ELR (cell line): ENCODE results near the gene MYO7A.

Experiments
- DNase-seq: peaks from one replicate; pipeline ENCODE4 v3.0.0-alpha.2; 2015; ENCODE audit warnings: low read depth

MYO7A gene

DNA sequence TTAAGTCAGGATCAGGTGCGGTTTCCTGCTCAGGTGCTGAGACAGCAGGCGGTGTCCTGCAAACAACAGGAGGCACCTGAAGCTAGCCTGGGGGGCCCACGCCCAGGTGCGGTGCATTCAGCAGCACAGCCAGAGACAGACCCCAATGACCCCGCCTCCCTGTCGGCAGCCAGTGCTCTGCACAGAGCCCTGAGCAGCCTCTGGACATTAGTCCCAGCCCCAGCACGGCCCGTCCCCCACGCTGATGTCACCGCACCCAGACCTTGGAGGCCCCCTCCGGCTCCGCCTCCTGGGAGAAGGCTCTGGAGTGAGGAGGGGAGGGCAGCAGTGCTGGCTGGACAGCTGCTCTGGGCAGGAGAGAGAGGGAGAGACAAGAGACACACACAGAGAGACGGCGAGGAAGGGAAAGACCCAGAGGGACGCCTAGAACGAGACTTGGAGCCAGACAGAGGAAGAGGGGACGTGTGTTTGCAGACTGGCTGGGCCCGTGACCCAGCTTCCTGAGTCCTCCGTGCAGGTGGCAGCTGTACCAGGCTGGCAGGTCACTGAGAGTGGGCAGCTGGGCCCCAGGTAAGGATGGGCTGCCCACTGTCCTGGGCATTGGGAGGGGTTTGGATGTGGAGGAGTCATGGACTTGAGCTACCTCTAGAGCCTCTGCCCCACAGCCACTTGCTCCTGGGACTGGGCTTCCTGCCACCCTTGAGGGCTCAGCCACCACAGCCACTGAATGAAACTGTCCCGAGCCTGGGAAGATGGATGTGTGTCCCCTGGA, at the start of gene MYO7A:
Gene MYO7A (plus strand): TSS at position 327 of the 772 bp plus-strand sequence. CDS start 2,389 bp downstream, outside the sequence.
- DNase-seq: peak; percentile 34

DNA sequence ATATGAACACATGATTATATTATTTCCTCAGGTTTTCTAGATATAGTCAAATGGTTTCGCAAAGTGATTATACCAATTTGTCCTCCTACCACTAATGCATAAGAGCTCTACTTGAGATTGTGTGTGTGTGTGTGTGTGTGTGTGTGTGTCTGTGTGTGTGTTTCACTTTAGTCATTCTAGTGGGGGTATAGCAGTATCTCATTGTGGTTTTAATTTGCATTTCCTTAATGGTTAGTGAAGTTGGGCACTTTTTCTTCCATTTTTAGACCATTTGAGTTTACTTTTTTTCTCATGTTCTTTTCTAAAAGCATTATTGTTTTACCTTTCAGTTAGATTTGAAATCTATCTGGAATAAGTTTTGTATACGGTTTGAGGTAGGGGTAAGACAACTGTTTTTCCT, 48.4 kb upstream of the MYO7A start:
- no peak for DNase-seq

DNA sequence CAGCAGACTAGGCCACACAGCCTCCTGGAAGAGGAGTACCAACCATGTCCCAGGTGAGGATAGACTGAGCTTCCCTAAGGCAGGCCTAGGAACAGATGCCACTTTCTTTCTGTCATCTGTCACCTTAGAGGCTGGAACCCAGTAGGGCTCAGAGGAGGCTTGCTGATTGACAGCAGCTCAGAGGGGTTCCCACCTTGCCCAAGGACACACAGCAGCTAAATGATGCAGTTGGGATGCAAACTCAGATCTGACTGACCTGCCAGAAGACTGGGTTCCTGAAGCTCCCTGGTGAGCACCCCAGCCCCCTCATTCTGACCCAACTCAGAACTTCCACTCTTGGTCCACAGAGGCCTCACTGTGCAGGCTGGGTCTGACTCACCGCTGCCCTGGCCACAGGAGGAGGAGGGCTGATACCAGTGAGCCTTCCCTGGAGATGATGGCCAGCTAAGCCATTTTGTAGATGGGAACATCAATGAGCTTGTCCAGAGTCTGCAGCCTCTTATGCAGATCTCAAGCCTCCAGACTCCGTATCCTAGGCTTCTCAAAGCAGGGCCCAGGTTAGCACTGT, 47.3 kb upstream of the MYO7A start:
- peak; percentile 58 for DNase-seq

DNA sequence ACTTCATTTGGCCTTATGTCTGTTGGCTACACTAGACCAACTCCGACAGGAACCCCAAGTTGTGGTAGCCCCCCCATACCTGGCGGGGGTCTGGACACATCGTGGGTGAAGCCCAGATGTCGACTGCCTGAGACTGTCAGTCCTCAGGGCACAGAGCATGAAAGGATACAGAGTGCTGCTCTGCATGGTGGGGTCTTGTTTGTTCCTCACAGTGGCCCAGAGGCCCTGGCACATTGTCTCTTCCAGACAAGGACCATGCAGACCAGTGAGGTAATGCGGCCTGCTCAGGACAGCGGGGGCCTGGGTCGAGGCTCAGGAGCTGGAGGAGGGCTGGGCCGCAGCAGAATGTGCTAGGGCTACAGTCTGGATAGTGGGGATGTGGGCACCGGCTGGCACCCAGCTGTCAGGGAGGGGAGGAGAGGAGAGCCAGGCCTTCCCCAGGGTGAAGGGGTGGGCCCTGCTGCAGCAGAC, 46.6 kb upstream of the MYO7A start:
- DNase-seq: no peak

DNA sequence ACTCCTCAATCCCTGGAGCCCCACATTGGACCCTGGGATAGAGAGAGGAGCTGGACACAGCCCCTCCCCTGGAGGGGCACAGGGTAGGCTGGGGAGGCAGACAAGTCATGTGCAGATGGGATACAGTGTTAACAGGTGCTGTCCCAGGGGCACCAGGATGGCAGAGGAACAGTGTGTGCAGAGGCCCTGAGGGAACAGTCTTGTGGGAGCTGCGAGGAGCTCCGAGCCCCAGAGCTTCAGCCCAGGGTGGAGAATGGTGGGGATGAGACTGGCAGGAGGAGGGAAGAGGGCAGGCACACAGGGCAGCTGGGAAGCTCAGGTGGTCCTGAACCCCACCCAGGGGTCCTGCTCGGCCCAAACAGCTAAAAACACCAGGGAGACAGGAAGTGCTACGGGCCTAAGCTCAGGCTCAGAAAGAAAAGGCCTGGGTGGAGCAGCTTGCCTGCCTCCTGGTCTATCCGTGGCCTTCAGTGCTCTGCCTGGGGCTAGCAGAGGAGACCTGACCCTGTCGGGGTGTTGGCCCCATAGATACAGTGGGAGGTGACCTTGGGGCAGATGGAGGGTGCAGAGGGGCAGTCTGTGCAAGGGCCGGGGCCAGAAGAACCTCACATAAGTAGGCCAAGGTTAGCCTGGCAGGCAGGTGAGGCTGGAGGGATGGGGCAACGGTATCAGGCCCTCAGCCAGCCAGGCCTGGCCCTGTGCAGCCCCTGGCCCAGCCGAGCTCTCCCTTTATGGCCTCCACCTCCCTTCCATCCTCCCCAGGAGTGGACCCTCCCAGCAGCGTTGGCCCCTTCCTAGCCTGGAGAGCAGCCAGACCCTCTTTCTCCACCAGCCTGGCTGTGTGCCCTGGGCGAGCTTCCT, 45.8 kb upstream of the MYO7A start:
- DNase-seq: no peak

DNA sequence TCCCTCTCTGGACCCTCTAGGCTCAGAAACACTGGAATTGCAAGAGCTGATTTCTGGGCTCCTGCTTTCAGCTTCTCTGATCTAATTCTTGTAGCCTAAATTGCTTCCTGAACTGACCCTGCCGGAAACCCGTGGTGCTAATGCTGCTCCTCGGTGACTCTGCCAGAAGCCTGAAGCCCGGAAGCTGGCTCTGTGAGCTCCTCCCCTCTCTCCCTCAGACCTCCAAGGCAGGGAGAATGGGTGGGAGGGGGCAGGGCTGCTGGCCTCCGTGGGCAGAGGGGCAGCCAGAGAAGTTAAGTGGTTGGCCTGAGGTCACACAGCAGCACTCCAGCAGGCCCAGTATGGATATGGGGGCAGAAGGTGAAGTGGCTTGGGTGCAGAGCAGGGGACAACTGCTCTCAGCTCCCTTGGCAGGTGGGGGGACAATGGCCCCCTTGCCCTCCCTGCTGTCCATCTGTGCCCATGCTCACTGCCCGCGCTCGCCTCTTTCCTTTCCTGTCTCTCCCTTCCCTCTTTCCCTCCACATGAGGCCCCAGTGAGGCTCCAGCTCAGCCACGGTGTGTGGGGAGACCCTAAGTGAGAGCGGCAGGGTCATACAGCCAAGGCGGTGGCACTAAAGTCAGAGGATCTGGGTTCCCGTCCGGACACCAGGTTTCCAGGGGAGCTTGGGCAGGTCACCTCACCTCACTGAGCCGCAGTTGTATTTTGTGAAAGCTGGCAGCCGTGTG, 45.0 kb upstream of the MYO7A start:
- no peak for DNase-seq

DNA sequence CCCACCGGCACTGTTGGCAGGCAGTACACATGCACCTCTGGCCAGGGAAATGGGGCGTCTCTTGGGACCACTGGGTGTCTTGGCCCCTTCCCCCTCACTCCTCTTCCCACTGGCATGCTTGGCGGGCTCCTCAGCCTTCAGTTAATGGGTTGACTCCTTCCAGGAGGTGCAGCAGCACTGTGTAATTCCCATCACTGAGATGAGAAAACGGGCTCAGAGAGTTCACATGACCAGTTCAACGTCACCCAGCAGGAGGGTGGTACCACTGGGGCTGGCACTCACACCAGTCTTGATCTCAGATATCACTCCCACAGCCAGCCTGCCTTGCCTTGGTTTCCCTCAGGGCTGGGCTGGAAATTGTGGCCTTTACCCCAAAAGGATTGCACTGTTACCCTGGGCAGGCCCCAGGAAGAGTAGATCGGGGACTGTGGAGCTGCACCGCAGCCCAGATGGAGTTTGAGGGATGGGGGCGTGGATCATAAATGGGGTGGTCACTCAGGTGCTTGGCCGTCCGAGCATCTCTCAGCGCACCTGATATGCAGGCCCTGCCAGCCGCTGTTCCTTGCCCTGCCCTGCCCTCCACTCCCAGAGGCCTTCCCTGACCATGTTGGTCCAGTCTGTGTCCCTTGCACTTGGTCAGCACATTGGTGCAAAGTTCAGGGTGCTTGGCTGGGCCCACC, 44.3 kb upstream of the MYO7A start:
- DNase-seq: no peak

DNA sequence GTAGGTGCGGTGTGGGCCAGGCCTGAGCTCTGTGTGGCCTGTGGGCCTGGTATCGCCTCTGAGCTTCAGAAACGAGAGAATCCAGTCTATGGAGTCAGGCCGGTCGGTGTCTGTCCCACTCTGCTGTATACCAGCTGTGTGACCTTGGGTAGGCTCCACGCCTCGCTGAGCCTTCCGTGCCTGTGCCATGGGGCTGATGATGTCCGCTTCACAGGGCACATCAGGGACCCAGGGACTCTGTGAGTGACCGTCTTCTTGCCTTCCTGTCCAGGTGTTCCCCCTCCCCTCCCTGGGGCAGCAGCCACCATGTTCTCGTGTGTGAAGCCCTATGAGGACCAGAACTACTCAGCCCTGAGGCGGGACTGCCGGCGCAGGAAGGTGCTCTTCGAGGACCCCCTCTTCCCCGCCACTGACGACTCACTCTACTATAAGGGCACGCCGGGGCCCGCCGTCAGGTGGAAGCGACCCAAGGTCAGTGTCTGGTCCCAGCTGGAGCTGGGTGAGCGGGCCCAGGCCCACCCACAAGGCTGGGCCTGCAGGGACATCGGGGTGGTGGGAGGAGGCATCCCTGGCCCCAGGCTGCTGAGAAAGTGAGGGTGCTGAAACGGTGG, 43.4 kb upstream of the MYO7A start:
- no peak for DNase-seq

DNA sequence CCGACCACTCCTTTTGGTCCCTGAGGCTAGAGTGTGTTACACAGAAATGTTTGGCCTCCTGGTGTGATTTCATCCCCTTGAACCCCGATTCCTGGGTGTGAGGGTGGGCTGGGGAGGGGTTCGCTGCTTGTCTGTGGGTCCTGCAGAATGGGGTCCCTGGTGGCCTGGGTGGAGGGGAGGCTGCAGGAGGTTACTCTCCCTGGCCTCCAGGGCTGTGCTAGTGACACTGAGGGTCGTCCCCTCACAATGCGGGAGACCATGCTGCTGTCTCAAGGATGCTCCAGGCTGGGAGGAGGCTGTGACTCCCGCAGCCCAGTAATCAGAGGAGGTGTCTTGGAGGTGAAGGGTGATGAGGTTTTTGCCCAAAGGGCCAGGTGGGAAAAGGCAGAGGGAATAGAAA, 42.4 kb upstream of the MYO7A start:
- no peak for DNase-seq

DNA sequence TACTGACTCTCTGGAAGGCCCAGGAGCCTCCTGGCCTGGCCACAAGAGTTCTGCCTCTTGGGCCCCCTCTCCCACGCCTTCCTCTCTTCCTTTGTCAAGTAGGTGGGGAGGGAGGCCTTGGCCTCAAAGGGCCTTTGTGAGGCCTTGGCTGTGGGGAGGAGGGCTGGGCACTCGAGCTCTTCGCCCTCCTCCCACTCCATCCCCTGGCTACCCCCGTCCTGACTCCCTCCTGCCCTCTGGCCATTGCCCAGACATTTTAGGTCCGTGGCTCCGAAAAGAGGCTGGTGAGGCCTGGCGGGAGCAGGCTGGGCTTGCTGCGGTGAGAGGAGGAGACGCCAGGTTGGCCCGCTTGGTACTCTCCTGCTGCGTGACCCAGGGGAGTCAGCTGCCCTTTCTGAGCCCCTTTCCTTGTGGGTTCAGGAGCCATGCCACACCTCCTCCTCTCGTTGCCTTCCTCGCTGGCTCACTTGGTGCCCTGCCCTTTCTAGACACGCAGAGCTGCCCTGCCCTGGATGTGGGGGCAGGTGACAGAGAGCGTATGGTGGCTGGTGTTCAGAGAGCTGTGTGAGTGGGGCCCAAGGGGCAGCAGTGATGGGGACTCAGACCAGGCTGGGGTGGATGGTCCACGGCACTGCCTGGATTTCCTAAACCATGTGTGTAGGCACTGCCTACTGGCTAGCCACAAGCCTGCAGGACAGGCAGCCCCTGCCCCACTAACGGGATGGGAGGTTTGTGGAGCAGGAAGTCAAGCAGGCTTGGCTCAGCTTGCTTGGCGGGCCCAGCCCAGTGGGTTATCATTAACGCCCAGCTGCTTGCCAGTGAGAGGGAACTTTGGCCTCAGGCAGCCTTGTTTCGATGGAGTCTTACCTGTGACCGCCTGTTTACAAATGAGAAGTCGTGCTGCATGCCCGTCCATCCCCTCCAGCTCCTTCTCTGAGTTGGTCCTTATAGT, 41.2 kb upstream of the MYO7A start:
- DNase-seq: no peak

DNA sequence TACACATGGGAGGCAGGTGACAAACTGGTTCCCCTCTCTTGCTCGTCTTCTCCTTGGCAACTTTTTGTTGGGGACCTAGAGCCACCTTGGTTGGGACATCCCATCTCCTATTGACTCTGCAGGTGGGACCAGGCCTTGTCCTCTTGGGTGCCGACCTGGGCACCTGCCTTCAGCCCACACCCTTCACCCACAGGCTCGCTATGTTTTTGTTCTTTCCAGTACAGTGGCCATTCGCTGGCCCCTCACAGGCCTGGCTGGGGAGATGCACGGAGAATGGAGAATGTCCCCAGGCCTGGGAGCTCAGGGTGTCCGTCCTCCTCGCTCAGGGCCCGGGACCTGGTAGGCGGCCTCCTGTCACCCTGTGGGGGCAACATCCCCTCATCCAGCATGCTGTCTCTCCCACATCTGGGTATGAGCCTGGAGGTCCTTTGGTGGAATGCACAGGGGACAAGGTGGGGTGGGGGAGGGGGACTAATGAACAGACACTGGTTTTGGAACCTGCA, 40.3 kb upstream of the MYO7A start:
- no peak for DNase-seq

DNA sequence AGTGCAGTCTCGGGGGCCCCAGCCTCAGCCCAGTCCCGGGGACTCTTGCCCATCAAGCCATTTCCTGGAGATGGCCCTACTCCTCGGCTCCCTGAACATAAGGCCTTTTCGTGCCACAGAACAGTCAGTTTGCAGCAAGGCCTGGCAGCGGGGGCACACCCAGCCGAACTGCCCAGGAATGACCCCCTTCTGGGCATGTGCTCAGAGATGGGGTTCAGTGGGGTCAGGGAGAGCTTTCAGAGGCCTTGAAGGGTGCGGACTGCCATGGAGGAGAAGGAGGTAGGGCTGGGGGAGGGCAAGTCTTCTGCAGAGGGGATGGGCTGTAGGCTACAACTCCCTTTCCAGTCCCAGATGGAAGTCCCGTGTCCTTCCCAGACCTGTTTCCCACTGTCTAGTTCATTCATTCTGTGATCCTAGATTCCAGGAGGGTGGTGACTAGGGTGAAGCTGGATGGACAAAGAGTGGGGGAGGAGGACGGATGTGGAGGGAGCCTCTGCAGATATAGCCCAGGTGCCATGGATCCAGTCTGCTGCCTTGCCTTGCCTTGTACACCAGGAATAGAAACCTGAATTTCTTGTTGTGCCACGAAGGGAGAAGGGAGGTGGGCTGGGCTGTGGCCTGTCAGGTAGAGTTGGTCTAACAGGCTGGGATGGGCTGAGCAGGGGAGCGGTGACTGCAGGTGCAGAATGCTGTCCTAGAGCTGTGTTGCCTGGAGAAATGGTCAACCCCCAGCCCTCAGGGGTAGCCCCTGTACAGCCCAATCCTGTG, 39.6 kb upstream of the MYO7A start:
- DNase-seq: no peak

DNA sequence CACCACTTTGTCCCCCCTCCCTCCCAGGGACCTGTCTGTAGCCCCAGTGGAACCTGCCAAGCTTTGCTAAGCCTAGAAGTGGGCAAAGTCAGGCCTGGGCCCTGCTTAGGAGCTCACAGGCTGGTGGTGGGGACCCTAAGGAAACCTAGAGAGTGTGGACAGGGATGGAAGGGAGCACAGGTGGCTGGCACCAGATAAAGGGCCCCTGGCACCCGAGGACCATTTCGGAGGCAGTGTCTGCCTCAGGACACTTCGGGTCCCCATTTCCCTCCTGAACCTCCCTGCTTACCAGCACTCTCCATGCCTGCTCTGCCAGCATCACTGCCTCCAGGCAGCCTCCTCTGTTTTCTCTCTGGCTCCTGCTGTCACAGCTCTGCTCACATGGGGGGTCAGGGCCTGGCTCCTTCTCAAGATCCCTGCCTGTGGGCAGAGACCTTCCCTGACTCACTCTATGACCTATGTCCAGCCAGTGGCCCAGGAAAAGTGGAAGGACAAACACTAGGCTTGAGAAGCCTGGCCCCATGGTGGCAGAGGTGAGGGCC, 39.0 kb upstream of the MYO7A start:
- DNase-seq: no peak

DNA sequence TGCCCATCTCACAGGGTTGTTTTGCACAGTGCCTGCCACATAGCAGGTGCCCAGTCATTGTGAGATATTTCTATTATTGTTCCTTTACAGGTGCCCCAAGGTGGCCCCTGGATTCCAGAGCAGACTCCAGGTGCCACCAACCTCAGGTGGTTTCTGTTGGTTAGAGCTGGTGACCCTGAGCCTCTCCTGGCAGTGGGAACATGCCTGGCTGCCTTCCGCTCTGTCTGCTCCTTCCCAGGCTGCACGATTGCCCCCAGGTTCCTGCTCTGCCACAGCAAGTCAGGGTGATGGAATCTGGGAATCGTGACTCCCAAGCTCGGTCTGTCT, 38.0 kb upstream of the MYO7A start:
- DNase-seq: no peak

DNA sequence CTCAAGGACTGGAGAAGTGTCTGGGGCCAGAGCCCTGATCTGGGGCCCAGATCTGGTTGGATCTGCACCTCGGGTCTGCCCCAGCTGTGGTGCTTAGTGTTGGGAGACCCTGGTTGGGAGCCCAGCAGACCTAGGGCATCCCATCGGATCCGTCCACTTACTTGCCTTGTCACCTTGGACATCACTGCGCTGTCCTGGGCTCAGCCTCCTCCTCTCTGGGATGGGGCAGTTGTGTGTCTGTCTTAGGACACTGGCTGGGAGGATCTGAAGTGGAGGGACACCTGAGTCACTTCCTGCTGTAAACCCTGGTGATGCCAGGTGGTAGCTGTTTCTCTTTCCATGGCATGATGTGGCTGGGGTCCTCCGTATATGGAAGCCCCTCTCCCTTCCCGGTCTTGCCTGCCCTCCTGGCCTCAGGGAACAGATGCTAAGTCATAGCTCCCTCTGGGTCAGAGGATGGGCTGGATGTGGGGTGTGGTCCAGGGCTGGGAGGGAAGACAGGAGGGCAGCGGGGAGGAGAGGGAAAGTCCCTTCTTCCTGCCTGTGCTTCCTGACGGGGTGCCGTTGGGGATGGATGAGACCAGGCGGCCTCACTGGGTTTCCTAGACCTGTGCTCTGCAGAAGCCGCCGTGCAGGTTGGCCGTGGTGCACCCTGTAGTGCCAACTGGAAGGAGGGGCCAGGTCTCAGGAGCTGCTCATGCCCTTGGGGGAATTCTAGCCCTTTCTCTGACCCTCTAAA, 37.5 kb upstream of the MYO7A start:
- no peak for DNase-seq

DNA sequence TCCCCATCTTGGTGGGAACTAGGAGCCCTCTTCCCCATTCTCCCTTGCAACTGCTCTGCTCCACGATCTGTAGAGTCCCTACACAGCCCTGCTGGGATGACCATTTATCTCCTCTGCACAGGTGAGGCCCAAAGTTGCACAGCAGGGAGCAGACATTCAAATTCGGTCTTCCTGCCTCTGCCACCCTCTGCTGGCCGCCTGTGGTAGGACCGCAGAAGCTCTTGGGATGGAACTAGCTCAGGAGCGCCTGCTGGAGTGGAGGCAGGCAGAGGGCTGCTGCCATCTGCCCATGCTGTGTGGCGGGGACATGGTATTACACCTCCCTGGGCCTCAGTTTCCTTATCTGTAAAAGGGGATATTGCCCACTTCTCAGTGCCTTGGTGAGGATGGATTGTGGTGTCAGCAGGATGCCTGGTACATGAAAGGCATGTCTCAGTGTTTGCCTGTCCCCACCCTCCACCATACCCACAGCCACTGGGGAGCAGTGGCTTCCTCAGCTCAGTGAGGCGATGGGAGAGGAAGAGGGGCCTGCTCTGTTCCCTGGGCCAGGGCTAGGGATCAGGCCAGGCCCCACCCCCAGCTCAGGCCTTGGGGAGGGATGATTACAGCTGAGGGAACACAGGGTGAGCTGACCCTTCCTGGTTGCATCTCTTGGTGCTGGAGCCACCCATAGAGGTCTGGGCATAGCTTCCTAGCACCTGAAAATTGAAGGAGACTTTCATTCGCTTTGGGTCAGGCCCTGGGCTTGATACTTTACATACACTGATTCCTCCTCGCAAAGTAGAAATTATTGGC, 36.7 kb upstream of the MYO7A start:
- peak; percentile 74 for DNase-seq

DNA sequence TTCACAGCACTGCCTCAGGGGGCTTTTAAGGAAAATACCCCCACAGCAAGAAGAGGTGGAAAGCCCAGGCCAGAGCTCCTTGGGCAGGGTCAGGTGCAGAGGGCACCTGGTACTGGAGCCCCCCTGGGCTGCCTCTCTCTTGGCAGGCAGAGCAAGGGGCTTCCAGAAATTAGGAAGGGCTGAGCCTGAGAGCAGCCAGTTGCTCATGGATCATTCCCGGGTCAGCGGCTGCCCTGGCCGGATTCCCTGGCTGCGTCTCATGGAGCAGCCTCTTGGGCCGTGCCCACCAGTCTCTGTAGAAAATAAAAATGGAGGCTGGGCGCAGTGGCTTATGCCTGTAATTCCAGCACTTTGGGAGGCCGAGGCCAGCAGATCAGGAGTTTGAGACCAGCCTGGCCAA, 35.7 kb upstream of the MYO7A start:
- no peak for DNase-seq
